Fibroblast of lung (primary cell): ENCODE results near the gene NRG2.

Experiments
- EZH2 ChIP-seq: IDR thresholded peaks from 2 replicates; pipeline ENCODE4 v1.5.1; 2012; ENCODE audit warnings: low read length, control low read depth, mild to moderate bottlenecking; ENCODE audit errors: missing control alignments
- TF ChIP-seq, protein P1 (sequence below), 2 donors: IDR thresholded peaks in 1 of 2; conservative IDR thresholded peaks in 1 of 2; 1 replicate in 1 of 2; 2 replicates in 1 of 2; pipeline ENCODE4 v1.5.1; 2011 to 2012; ENCODE audit warnings: low read length in 2 of 2, control low read depth in 1 of 2, inconsistent platforms in 1 of 2, low read depth in 1 of 2, mild to moderate bottlenecking in 1 of 2

DNA sequence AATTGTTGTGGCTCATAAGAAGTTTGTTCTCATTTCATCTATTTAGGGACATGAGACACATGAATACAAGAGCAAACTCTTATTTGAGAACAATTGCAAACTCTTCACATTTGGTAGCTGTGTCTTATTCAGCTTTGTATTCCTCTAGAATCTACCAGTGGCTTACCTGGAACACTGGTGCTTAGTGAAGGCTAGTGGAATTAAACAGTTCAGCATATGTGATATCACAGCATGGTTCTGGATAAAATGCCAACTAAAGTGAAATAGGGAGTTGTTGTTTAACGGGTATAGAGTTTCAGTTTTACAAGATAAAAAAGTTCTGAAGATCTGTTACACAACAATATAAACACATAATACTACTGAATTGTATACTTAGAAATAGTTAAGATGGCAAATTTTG lies 48.9 kb downstream of the NRG2 start:
- TF ChIP-seq, protein P1, sequence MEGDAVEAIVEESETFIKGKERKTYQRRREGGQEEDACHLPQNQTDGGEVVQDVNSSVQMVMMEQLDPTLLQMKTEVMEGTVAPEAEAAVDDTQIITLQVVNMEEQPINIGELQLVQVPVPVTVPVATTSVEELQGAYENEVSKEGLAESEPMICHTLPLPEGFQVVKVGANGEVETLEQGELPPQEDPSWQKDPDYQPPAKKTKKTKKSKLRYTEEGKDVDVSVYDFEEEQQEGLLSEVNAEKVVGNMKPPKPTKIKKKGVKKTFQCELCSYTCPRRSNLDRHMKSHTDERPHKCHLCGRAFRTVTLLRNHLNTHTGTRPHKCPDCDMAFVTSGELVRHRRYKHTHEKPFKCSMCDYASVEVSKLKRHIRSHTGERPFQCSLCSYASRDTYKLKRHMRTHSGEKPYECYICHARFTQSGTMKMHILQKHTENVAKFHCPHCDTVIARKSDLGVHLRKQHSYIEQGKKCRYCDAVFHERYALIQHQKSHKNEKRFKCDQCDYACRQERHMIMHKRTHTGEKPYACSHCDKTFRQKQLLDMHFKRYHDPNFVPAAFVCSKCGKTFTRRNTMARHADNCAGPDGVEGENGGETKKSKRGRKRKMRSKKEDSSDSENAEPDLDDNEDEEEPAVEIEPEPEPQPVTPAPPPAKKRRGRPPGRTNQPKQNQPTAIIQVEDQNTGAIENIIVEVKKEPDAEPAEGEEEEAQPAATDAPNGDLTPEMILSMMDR (conservative IDR thresholded peaks at IDR 0.05 in 1 of 2, IDR thresholded peaks at IDR 0.05 in 1 of 2; ENCODE audit: low read depth in 1 of 2, low read length in 2 of 2) = no peak
- TF ChIP-seq EZH2 = no peak
